K562 (cell line): ENCODE results near the gene NKD1. TPM values are rescaled to one million over a fixed set of nuclear protein-coding genes. Genes with fewer than 3 reads are reported as not detected.
A peak's percentile ranks its signal among the peaks of the same experiment; 100 is the strongest.

Experiments
- ATAC-seq: fragments of 200-7000 bp; cut with Tn5 transposase; 3 replicates; pipeline ENCODE4 v1.9.1; 2020; ENCODE audit warnings: moderate library complexity
- BruUV-seq: library from RNA; stranded (reverse); fragments of 400-500 nt; replicated peaks from 2 replicates; lab custom pipeline; 2021; lab: Mats Ljungman, UMichigan
- CTCF ChIA-PET: fragments of 300-600 bp; formaldehyde crosslinking; extraction: SDS; loops from one replicate; lab custom pipeline; 2021; ENCODE audit warnings: low intra/inter-chr PET ratio; lab: Yijun Ruan, JAX
- POLR2A ChIA-PET: fragments of 300-600, 350-650 bp; sonication (Branson Sonifier 250); formaldehyde crosslinking; extraction: SDS; loops from one replicate; lab custom pipeline; 2021; ENCODE audit warnings: antibody characterized with exemption, inconsistent platforms; lab: Yijun Ruan, JAX
- DNase-seq, 4 experiments: peaks; one replicate each; pipeline versions ENCODE4 v3.0.0 to v3.0.0-alpha.2; 2011 to 2018; ENCODE audit warnings: low spot score in 3 of 4, mixed read lengths in 3 of 4; ENCODE audit errors: extremely low read depth in 1 of 4
- FAIRE-seq: peaks from 2 replicates; lab custom pipeline; 2011; peaks lifted over from hg19 to GRCh38; lab: Jason Lieb, UNC
- H2AFZ ChIP-seq: 2 replicates; pipeline ENCODE4 v1.6.0; 2011; ENCODE audit warnings: low read depth, low read length, control low read depth, inconsistent platforms
- H3K27ac ChIP-seq: fragments of 200-600 bp; 3 replicates; pipeline ENCODE4 v1.8.0; 2011; ENCODE audit warnings: low read depth, mild to moderate bottlenecking, control low read depth, inconsistent platforms, low read length, moderate library complexity, mixed read lengths; ENCODE audit errors: extremely low read depth
- H3K27me3 ChIP-seq, 2 experiments: fragments of 300-600 bp in 1 of 2; 2 replicates in 1 of 2; 3 replicates in 1 of 2; pipeline versions ENCODE4 v1.6.0 to v1.8.0; 2011; ENCODE audit warnings: inconsistent platforms in 2 of 2, low read length in 2 of 2, mild to moderate bottlenecking in 1 of 2, mixed read lengths in 1 of 2, moderate library complexity in 1 of 2; ENCODE audit not compliant: control insufficient read depth in 2 of 2, insufficient read depth in 2 of 2
- H3K36me3 ChIP-seq: fragments of 300-600 bp; 3 replicates; pipeline ENCODE4 v1.8.0; 2011; ENCODE audit warnings: mild to moderate bottlenecking, low read length, inconsistent platforms; ENCODE audit not compliant: control insufficient read depth, insufficient read depth
- H3K4me1 ChIP-seq, 2 experiments: fragments of 200-600 bp in 1 of 2; replicated peaks in 1 of 2; 2 replicates in 1 of 2; 3 replicates in 1 of 2; pipeline versions ENCODE4 v1.5.1 to v1.8.0; 2011; ENCODE audit warnings: inconsistent platforms in 2 of 2, low read length in 2 of 2, mild to moderate bottlenecking in 1 of 2, mixed read lengths in 1 of 2, moderate library complexity in 1 of 2; ENCODE audit not compliant: control insufficient read depth in 2 of 2, insufficient read depth in 2 of 2
- H3K4me2 ChIP-seq: 2 replicates; pipeline ENCODE4 v1.6.1; 2011; ENCODE audit warnings: low read length, control low read depth, inconsistent platforms, mixed read lengths; ENCODE audit not compliant: insufficient read depth
- H3K4me3 ChIP-seq: fragments of 200-600 bp; sonication (generic), shearing (Covaris generic); 2 replicates; pipeline ENCODE4 v1.5.1; 2016; ENCODE audit warnings: control low read depth, inconsistent platforms
- H3K79me2 ChIP-seq: fragments of 200-600 bp; 3 replicates; pipeline ENCODE4 v1.8.0; 2011; ENCODE audit warnings: low read length, inconsistent platforms; ENCODE audit not compliant: control insufficient read depth, insufficient read depth
- H3K9ac ChIP-seq, 2 experiments: 2 replicates each; pipeline versions ENCODE4 v1.6.0 to v1.6.1; 2011; ENCODE audit warnings: low read depth in 2 of 2, low read length in 2 of 2, control low read depth in 1 of 2, inconsistent platforms in 1 of 2, mild to moderate bottlenecking in 1 of 2, mixed read lengths in 1 of 2; ENCODE audit not compliant: insufficient read depth in 1 of 2
- H3K9me1 ChIP-seq: one replicate; pipeline ENCODE4 v1.6.0; 2011; ENCODE audit warnings: inconsistent platforms, mild to moderate bottlenecking, low read length, moderate library complexity; ENCODE audit not compliant: control insufficient read depth, insufficient read depth
- H3K9me3 ChIP-seq: replicated peaks from 2 replicates; pipeline ENCODE4 v1.5.1; 2011; ENCODE audit warnings: low read depth, low read length, inconsistent platforms; ENCODE audit not compliant: control insufficient read depth, insufficient read depth
- H4K20me1 ChIP-seq: replicated peaks from 2 replicates; pipeline ENCODE4 v1.6.1; 2011; ENCODE audit warnings: low read length, inconsistent platforms, mixed read lengths; ENCODE audit not compliant: control insufficient read depth, insufficient read depth
- CCAR2 ChIP-seq: fragments of 200-400 bp; formaldehyde crosslinking; IDR thresholded peaks from 2 replicates; pipeline ENCODE4 v1.6.1; 2017; ENCODE audit warnings: mild to moderate bottlenecking, low read depth, low read length
- ETV1 ChIP-seq: fragments of 450-650 bp; conservative IDR thresholded peaks from 2 replicates; pipeline ENCODE4 v1.6.1; 2016; ENCODE audit warnings: missing genetic modification characterization, control low read depth, low read depth, missing compliant biosample characterization
- TCF3 ChIP-seq: sonication (generic); formaldehyde crosslinking; IDR thresholded peaks from 2 replicates; pipeline ENCODE4 v1.4.0; 2020; ENCODE audit warnings: mild to moderate bottlenecking, missing genetic modification reagents
- WGBS: fragments of 100-300 bp; shearing (Covaris generic); methylation state at CpG from one replicate; pipeline ENCODE4 v1.1.6; 2016; ENCODE audit warnings: low coverage, mixed read lengths; ENCODE audit not compliant: insufficient coverage; ENCODE audit errors: missing lambda C conversion rate; 5-methylcytosine and 5-hydroxymethylcytosine counted together
- in situ Hi-C: fragments of 300-500 bp; cut with MboI; formaldehyde crosslinking; loops from 4 replicates; pipeline ENCODE4 v1.15.0; 2018; ENCODE audit warnings: inconsistent platforms, mixed read lengths
- intact Hi-C: fragments of 100-400 bp; cut with micrococcal nuclease; formaldehyde crosslinking; loops from 2 replicates; pipeline ENCODE4 v1.14.2; 2022
- polyA plus RNA-seq, 8 experiments: library from polyadenylated mRNA; depleted of rRNA in 4 of 8; stranded (reverse) in 5 of 8; unstranded in 3 of 8; fragments of >200 nt; fragmentation: Nextera tagmentation in 2 of 8; fragmentation: Illumina TruSeq in 1 of 8; extraction: Ambion mirVana in 2 of 8; extraction: Trizol in 1 of 8; gene quantifications; 2 replicates each; pipeline versions ENCODE4 v1.2.1 to v1.2.3, GENCODE V29; 2011 to 2014; ENCODE audit warnings: inconsistent platforms in 1 of 8, missing spikeins in 1 of 8
- total RNA-seq, 7 experiments: library from RNA; depleted of rRNA in 6 of 7; stranded (reverse); fragments of >200 nt in 6 of 7; fragmentation: Illumina TruSeq in 2 of 7; extraction: Trizol in 2 of 7; gene quantifications; 2 replicates each; pipeline versions ENCODE4 v1.2.1 to v1.2.3, GENCODE V29; 2011 to 2021; ENCODE audit warnings: low replicate concordance in 1 of 7
- TF ChIP-seq, protein P1 (sequence below): sonication (generic); formaldehyde crosslinking; IDR thresholded peaks from 2 replicates; pipeline ENCODE4 v1.8.0; 2022; ENCODE audit warnings: mild to moderate bottlenecking, low read depth, missing genetic modification reagents

The NKD1 gene
- total and polyA plus RNA-seq, 9 of the 15 experiments (the other 6 are each of a cell fraction or from before 2014, with no cell fraction given), result under 0.01 to 0.24 (median 0.04) TPM; not detected in 2

DNA sequence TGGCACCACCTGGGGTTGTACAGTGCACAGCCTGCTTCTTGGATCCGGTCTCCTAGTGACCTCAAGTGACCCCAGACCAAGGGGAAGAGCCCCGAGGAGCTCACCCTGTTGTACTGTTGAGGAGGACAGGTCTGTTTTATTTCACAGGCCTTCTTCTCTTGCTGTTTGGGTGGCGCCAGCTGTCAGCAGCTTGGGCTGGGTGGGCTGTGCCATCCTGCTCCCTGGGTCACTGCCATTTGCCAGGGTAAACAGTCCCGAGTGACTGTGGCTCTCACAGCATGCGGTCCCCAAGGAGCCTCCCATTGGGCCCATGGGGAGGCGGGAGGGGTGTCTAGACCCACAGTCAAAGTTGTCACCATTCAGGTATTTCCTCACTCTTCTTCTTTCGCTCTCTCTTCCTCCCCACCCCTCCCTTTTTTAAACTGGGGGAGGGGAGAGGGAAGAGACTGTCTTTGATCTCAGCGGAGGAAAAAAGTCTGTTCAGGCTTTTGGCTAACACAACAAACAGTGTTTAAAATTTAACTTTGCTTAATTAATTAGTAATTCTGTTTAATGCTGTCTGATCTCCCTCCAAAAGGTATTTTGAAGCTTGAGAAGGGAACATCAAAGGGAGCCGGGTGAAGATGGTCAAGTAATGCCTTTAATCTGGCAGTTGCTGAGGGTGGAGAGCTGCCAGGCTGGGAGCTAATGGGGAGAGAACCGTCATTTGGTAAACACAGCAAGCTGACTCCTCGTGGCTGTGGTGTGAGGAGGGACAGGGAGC, 68.9 kb downstream of the NKD1 start:
- no peak overlapping the region; a peak in 1 of 4 replicates for H3K9ac ChIP-seq
- H3K4me1 ChIP-seq, result no peaks in the 10 kb centered on the region
- CTCF ChIA-PET, result no interaction called here
- intact Hi-C loops (no loop called here), in situ Hi-C loops (no loop called here)
- no peak overlapping the region for H3K27ac ChIP-seq
- no peak overlapping the region for H3K4me2 ChIP-seq
- 1% methylated on average over 9 of the region's 11 CpGs for WGBS
- FAIRE-seq (no peak), DNase-seq (no peak), ATAC-seq (no peak)
- no peaks in the 10 kb centered on the region for H3K79me2 ChIP-seq
- peaks cover 24 to 42% of the 10 kb centered on the region in 2 experiments; a peak in 4 of 5 replicates for H3K27me3 ChIP-seq
- H4K20me1 ChIP-seq, result peaks cover 9% of the 10 kb centered on the region; the same call in 1 of the 2 replicates
- H3K9me3 ChIP-seq, result no peaks in the 10 kb centered on the region
- no peaks in the 10 kb centered on the region for H3K36me3 ChIP-seq
- no peaks in the 10 kb centered on the region for H3K9me1 ChIP-seq
- POLR2A ChIA-PET, result interaction anchor here (0.7 kb wide), 1 partner anchor 224 kb away, joined by 3 read pairs; no protein-coding TSS in a partner anchor
- no peak overlapping the region for H3K4me3 ChIP-seq
- TF ChIP-seq CCAR2, result no peak
- TF ChIP-seq TCF3 (CRISPR knock-in tag), result no peak
- TF ChIP-seq, protein P1, sequence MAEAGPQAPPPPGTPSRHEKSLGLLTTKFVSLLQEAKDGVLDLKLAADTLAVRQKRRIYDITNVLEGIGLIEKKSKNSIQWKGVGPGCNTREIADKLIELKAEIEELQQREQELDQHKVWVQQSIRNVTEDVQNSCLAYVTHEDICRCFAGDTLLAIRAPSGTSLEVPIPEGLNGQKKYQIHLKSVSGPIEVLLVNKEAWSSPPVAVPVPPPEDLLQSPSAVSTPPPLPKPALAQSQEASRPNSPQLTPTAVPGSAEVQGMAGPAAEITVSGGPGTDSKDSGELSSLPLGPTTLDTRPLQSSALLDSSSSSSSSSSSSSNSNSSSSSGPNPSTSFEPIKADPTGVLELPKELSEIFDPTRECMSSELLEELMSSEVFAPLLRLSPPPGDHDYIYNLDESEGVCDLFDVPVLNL (CRISPR knock-in tag), result no peak
- TF ChIP-seq ETV1 (tag), result peak; percentile 33; the same call in 1 of the 2 replicates
- H2AFZ ChIP-seq, result no peak overlapping the region
- BruUV-seq, result no TSS peak
